Keratinocyte (primary cell): ENCODE data around the gene PNCK. TPM values are rescaled to one million over a fixed set of nuclear protein-coding genes. Genes with fewer than 3 reads are reported as not detected.

Experiments used
- DNase-seq: peaks from one replicate; pipeline ENCODE4 v3.0.0-alpha.2; 2011; ENCODE audit warnings: low read depth, missing footprints, low spot score
- FAIRE-seq: peaks from 2 replicates; lab custom pipeline; 2011; peaks lifted over from hg19 to GRCh38; lab: Jason Lieb, UNC
- H2AFZ ChIP-seq: 2 replicates; pipeline ENCODE4 v1.6.0; 2012; ENCODE audit warnings: low read length, control low read depth, inconsistent platforms; ENCODE audit not compliant: control insufficient read depth
- H3K27ac ChIP-seq: 2 replicates; pipeline ENCODE4 v1.5.1; 2011; ENCODE audit warnings: low read length; ENCODE audit not compliant: control insufficient read depth, insufficient read depth
- H3K27me3 ChIP-seq: 3 replicates; pipeline ENCODE4 v1.6.0; 2011; ENCODE audit warnings: low read length; ENCODE audit not compliant: control insufficient read depth, insufficient read depth; ENCODE audit errors: extremely low read depth
- H3K36me3 ChIP-seq, 2 experiments: 2 replicates in 1 of 2; 3 replicates in 1 of 2; pipeline ENCODE4 v1.5.1; 2011; ENCODE audit warnings: low read length in 2 of 2, mild to moderate bottlenecking in 1 of 2; ENCODE audit not compliant: control insufficient read depth in 2 of 2, insufficient read depth in 2 of 2; ENCODE audit errors: extremely low read depth in 1 of 2
- H3K4me1 ChIP-seq: 3 replicates; pipeline ENCODE4 v1.5.1; 2011; ENCODE audit warnings: low read length; ENCODE audit not compliant: control insufficient read depth, insufficient read depth; ENCODE audit errors: extremely low read depth
- H3K4me2 ChIP-seq: 3 replicates; pipeline ENCODE4 v1.6.0; 2011; ENCODE audit warnings: low read depth, low read length; ENCODE audit not compliant: control insufficient read depth, insufficient read depth; ENCODE audit errors: extremely low read depth
- H3K4me3 ChIP-seq, 3 experiments: fragments of 200-600 bp in 1 of 3; sonication (generic) in 1 of 3; 2 replicates in 2 of 3; 3 replicates in 1 of 3; pipeline ENCODE4 v1.5.1; 2011 to 2016; ENCODE audit warnings: low read length in 3 of 3, mild to moderate bottlenecking in 3 of 3, control low read depth in 2 of 3, inconsistent platforms in 1 of 3, low read depth in 1 of 3, mixed read lengths in 1 of 3, mixed run types in 1 of 3, moderate library complexity in 1 of 3; ENCODE audit not compliant: control insufficient read depth in 2 of 3, insufficient read depth in 2 of 3; ENCODE audit errors: extremely low read depth in 1 of 3
- H3K79me2 ChIP-seq: 2 replicates; pipeline ENCODE4 v1.6.0; 2012; ENCODE audit warnings: low read length; ENCODE audit not compliant: control insufficient read depth, insufficient read depth
- H3K9ac ChIP-seq: 3 replicates; pipeline ENCODE4 v1.6.0; 2011; ENCODE audit warnings: low read length; ENCODE audit not compliant: control insufficient read depth, insufficient read depth; ENCODE audit errors: extremely low read depth
- H3K9me1 ChIP-seq: 3 replicates; pipeline ENCODE4 v1.6.0; 2011; ENCODE audit warnings: low read length; ENCODE audit not compliant: control insufficient read depth, insufficient read depth; ENCODE audit errors: extremely low read depth
- H3K9me3 ChIP-seq: 2 replicates; pipeline ENCODE4 v1.5.1; 2012; ENCODE audit warnings: low read depth, low read length; ENCODE audit not compliant: control insufficient read depth
- H4K20me1 ChIP-seq: 3 replicates; pipeline ENCODE4 v1.6.0; 2011; ENCODE audit warnings: low read length; ENCODE audit not compliant: control insufficient read depth, insufficient read depth; ENCODE audit errors: extremely low read depth
- EZH2 ChIP-seq: IDR thresholded peaks from one replicate; pipeline ENCODE4 v1.6.1; 2012; ENCODE audit warnings: inconsistent platforms, mild to moderate bottlenecking, low read length, moderate library complexity
- dilution Hi-C: fragments of 300-500 bp; cut with MboI; formaldehyde crosslinking; loops from one replicate; pipeline ENCODE4 v1.7.0; 2020; ENCODE audit warnings: low sequenced_read_pairs; ENCODE audit not compliant: extremely low pct_ligation_motif_present
- polyA plus RNA-seq, 5 experiments: library from polyadenylated mRNA; depleted of rRNA in 3 of 5; stranded (reverse) in 3 of 5; stranded (forward) in 1 of 5; unstranded in 1 of 5; fragments of >200 nt; gene quantifications; 1 replicate in 1 of 5; 2 replicates in 3 of 5; 3 replicates in 1 of 5; pipeline versions ENCODE4 v1.2.1 to v1.2.3, GENCODE V29; 2011 to 2012; ENCODE audit warnings: missing spikeins in 2 of 5, low read depth in 1 of 5, low replicate concordance in 1 of 5
- TF ChIP-seq, protein P1 (sequence below), 3 experiments: IDR thresholded peaks in 1 of 3; conservative IDR thresholded peaks in 1 of 3; optimal IDR thresholded peaks in 1 of 3; 2 replicates in 2 of 3; 3 replicates in 1 of 3; pipeline versions ENCODE3 to v1.5.1; 2011; ENCODE audit warnings: low read length in 3 of 3, mild to moderate bottlenecking in 3 of 3, moderate library complexity in 2 of 3, control low read depth in 1 of 3, inconsistent platforms in 1 of 3; ENCODE audit not compliant: insufficient read depth in 2 of 3; ENCODE audit errors: extremely low read depth in 1 of 3

Gene PNCK
- polyA plus RNA-seq, 1 donor (not counting 4 experiments of a cell fraction or from before 2014, with no cell fraction given) = 0.24 TPM

- Histone ChIP-seq H3K27ac (no peak overlapping the region), H3K9me1 (no peaks in the 10 kb centered on the region), H3K4me3 (no peak overlapping the region), H3K4me1 (no peaks in the 10 kb centered on the region), H3K9ac (no peak overlapping the region), H3K9me3 (no peaks in the 10 kb centered on the region), H3K36me3 (no peaks in the 10 kb centered on the region), H4K20me1 (no peaks in the 10 kb centered on the region), H3K79me2 (no peaks in the 10 kb centered on the region), H3K4me2 (no peak overlapping the region), H2AFZ (no peak overlapping the region), H3K27me3 (no peaks in the 10 kb centered on the region)
- DNase-seq (no peak), FAIRE-seq (no peak)
- TF ChIP-seq, protein P1, sequence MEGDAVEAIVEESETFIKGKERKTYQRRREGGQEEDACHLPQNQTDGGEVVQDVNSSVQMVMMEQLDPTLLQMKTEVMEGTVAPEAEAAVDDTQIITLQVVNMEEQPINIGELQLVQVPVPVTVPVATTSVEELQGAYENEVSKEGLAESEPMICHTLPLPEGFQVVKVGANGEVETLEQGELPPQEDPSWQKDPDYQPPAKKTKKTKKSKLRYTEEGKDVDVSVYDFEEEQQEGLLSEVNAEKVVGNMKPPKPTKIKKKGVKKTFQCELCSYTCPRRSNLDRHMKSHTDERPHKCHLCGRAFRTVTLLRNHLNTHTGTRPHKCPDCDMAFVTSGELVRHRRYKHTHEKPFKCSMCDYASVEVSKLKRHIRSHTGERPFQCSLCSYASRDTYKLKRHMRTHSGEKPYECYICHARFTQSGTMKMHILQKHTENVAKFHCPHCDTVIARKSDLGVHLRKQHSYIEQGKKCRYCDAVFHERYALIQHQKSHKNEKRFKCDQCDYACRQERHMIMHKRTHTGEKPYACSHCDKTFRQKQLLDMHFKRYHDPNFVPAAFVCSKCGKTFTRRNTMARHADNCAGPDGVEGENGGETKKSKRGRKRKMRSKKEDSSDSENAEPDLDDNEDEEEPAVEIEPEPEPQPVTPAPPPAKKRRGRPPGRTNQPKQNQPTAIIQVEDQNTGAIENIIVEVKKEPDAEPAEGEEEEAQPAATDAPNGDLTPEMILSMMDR (optimal IDR thresholded peaks at IDR 0.05 in 1 of 3, IDR thresholded peaks at IDR 0.05 in 1 of 3, conservative IDR thresholded peaks at IDR 0.05 in 1 of 3; ENCODE audit: extremely low read depth in 1 of 3, insufficient read depth in 2 of 3, low read length in 3 of 3) = no peak
- no peak for TF ChIP-seq EZH2
- dilution Hi-C loops = no loop called here
Observed at GRCh38 chrX:153657161-153657560, 16.5 kb downstream of the PNCK start.

DNA sequence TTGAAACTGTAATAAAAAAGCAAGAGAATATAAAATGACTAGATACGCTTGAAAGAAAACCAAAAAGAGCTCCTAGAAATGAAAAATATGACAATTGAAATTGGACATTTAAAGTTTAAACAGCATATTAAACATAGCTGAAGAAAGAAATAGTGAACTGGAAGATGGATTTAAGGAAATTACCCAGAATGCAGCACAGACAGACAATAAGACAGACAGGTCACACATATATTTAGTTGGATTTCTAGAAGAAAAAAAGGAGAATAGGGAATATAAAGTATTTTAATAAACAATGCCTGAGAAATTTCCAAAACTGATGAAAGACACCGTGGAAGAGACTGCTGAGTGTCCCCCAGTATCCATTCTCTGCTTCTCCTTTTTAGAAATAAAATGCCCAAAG lies 20.1 kb downstream of the PNCK start:
- no peak overlapping the region for H3K4me3 ChIP-seq
- no peak overlapping the region for H3K9ac ChIP-seq
- TF ChIP-seq EZH2 = no peak
- TF ChIP-seq, protein P1 (optimal IDR thresholded peaks at IDR 0.05 in 1 of 3, IDR thresholded peaks at IDR 0.05 in 1 of 3, conservative IDR thresholded peaks at IDR 0.05 in 1 of 3; ENCODE audit: extremely low read depth in 1 of 3, insufficient read depth in 2 of 3, low read length in 3 of 3) = no peak
- no peaks in the 10 kb centered on the region for H3K9me3 ChIP-seq
- no peak overlapping the region for H2AFZ ChIP-seq
- dilution Hi-C loops = no loop called here
- H3K9me1 ChIP-seq = no peaks in the 10 kb centered on the region
- no peaks in the 10 kb centered on the region for H4K20me1 ChIP-seq
- no peaks in the 10 kb centered on the region for H3K36me3 ChIP-seq
- DNase-seq (no peak), FAIRE-seq (no peak)
- H3K4me1 ChIP-seq = no peaks in the 10 kb centered on the region
- no peak overlapping the region for H3K27ac ChIP-seq
- no peaks in the 10 kb centered on the region for H3K79me2 ChIP-seq
- peaks cover 6% of the 10 kb centered on the region for H3K27me3 ChIP-seq
- H3K4me2 ChIP-seq = no peak overlapping the region
